ENCODE results near the gene KLHDC4. TPM values are rescaled to one million over a fixed set of nuclear protein-coding genes. Genes with fewer than 3 reads are reported as not detected.
"Not testable (repeated sequence)": the region's sequence is repeated elsewhere in the genome, so short reads cannot be mapped to it uniquely, and the experiment has no call there.

Gene KLHDC4
- total RNA-seq, 1 experiment from 2014 or later: 50.7 TPM

DNA sequence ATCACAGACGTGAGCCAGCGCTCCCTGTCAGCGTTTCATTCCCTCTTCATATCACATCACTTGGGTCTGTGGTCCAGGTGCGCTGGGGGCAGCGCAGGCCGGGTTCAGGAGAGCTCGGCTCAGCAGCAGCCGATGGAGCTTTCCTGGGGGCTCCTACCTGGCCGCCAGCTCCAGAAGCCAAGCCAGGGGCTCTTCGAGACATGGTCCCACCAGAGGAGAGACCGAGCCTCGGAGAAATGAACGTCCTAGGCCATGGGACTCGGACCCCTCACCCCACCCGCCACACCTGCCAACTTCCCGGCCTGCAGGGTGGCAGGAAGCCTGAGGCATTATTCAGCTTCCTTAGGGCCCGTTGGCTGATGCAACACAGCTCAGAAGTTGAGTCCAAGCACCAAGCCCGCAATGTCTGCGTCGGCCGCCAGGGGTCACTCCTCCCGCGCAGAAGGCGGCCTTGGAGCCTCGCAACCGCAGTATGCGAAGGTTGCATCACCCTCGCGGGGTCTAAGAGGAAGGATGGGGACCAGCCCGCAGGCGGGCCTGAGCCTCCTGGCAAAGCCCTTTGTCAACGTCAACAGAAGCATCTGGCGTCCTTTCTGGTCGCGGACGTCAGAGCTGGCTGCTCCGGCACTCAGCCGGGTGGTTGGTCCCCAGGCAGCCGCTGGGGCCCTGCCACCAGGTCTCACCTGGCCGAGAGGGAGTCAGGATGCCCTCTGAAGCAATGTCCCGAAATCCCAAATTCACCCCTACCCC, 13.2 kb upstream of the KLHDC4 start:
- ChIA-PET POLR2A (interaction anchor here (0.6 kb wide), 2 partner anchors 90 to 93 kb away, joined by 4 to 7 read pairs; partner anchors contain the start of gene SLC7A5), CTCF (interaction anchor here (0.5 to 2.2 kb wide), 18 partner anchors 9 to 135 kb away, joined by 3 to 49 read pairs (median 4); no protein-coding TSS in a partner anchor)
- TF ChIP-seq POLR2AphosphoS5 (IDR thresholded peaks at IDR 0.05; ENCODE audit: low read depth, low read length) (peak; percentile 49; the same call in 1 of the 2 replicates), SIN3A (IDR thresholded peaks at IDR 0.05; ENCODE audit: borderline replicate concordance, insufficient read depth, low read depth, low read length) (0 out of 2 replicates have a peak, but pooled peaks have one; percentile 40), TCF7L2 (IDR thresholded peaks at IDR 0.05; ENCODE audit: low read depth, low read length) (no peak)
- TF ChIP-seq, protein P1, sequence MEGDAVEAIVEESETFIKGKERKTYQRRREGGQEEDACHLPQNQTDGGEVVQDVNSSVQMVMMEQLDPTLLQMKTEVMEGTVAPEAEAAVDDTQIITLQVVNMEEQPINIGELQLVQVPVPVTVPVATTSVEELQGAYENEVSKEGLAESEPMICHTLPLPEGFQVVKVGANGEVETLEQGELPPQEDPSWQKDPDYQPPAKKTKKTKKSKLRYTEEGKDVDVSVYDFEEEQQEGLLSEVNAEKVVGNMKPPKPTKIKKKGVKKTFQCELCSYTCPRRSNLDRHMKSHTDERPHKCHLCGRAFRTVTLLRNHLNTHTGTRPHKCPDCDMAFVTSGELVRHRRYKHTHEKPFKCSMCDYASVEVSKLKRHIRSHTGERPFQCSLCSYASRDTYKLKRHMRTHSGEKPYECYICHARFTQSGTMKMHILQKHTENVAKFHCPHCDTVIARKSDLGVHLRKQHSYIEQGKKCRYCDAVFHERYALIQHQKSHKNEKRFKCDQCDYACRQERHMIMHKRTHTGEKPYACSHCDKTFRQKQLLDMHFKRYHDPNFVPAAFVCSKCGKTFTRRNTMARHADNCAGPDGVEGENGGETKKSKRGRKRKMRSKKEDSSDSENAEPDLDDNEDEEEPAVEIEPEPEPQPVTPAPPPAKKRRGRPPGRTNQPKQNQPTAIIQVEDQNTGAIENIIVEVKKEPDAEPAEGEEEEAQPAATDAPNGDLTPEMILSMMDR (IDR thresholded peaks at IDR 0.05): peak; percentile 86
- Histone ChIP-seq H3K4me1 (ENCODE audit: control insufficient read depth, insufficient read depth, low read length) (peaks cover 9% of the 10 kb centered on the region), H3K36me3 (ENCODE audit: control insufficient read depth, insufficient read depth, low read length) (no peaks in the 10 kb centered on the region), H3K9me3 (ENCODE audit: control insufficient read depth, insufficient read depth, low read depth, low read length) (no peaks in the 10 kb centered on the region), H3K4me3 (ENCODE audit: low read depth in 2 of 2, low read length in 2 of 2) (no peak overlapping the region), H3K27me3 (ENCODE audit: control insufficient read depth, insufficient read depth, low read length) (no peaks in the 10 kb centered on the region), H3K27ac (ENCODE audit: low read length) (peak overlapping the region; percentile 91)
- in situ Hi-C loops (cut with HindIII; ENCODE audit: low pct_unique_long_range_greater_than_20kb, low sequenced_read_pairs): no loop called here
- peak; percentile 90 for ATAC-seq
- DNase-seq (ENCODE audit: low read depth, low spot score): no peak
- BruUV-seq (replicated peaks): no TSS peak
- intact Hi-C loops (cut with micrococcal nuclease; ENCODE audit: unreplicated experiment): loop anchor here (1.0 to 5.0 kb wide), 2 partner anchors 58 to 92 kb away; no protein-coding TSS in a partner anchor

DNA sequence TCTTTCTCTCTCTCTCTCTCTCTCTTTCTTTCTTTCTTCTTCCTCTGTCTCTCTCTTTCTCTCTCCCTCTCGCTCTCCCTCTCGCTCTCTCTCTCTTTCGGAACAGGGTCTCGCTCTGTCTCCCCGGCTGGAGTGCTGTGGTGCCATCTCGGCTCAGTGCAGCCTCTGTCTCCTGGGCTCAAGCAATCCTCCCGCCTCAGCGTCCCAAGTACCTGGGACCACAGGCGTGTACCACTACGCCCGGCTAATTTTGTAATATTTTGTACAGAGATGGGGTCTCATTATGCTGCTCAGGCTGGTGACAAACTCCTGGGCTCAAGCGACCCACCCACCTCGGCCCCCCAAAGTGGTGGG, 12.7 kb upstream of the KLHDC4 start:
- no peaks in the 10 kb centered on the region for H3K27me3 ChIP-seq (ENCODE audit: control insufficient read depth, insufficient read depth, low read length)
- ChIA-PET POLR2A (interaction anchor here (0.6 kb wide), 1 partner anchor 91 kb away, joined by 4 read pairs; the partner anchor contains the start of gene SLC7A5), CTCF (interaction anchor here (0.5 to 2.2 kb wide), 18 partner anchors 9 to 136 kb away, joined by 3 to 49 read pairs (median 4); no protein-coding TSS in a partner anchor)
- intact Hi-C loops (cut with micrococcal nuclease; ENCODE audit: unreplicated experiment): loop anchor here (1.0 to 5.0 kb wide), 2 partner anchors 59 to 93 kb away; no protein-coding TSS in a partner anchor
- TF ChIP-seq TCF7L2 (IDR thresholded peaks at IDR 0.05; ENCODE audit: low read depth, low read length): no peak
- TF ChIP-seq POLR2AphosphoS5 (IDR thresholded peaks at IDR 0.05; ENCODE audit: low read depth, low read length): no peak
- no peak for TF ChIP-seq SIN3A (IDR thresholded peaks at IDR 0.05; ENCODE audit: borderline replicate concordance, insufficient read depth, low read depth, low read length)
- TF ChIP-seq, protein P1 (IDR thresholded peaks at IDR 0.05): no peak
- TF ChIP-seq, protein P2, sequence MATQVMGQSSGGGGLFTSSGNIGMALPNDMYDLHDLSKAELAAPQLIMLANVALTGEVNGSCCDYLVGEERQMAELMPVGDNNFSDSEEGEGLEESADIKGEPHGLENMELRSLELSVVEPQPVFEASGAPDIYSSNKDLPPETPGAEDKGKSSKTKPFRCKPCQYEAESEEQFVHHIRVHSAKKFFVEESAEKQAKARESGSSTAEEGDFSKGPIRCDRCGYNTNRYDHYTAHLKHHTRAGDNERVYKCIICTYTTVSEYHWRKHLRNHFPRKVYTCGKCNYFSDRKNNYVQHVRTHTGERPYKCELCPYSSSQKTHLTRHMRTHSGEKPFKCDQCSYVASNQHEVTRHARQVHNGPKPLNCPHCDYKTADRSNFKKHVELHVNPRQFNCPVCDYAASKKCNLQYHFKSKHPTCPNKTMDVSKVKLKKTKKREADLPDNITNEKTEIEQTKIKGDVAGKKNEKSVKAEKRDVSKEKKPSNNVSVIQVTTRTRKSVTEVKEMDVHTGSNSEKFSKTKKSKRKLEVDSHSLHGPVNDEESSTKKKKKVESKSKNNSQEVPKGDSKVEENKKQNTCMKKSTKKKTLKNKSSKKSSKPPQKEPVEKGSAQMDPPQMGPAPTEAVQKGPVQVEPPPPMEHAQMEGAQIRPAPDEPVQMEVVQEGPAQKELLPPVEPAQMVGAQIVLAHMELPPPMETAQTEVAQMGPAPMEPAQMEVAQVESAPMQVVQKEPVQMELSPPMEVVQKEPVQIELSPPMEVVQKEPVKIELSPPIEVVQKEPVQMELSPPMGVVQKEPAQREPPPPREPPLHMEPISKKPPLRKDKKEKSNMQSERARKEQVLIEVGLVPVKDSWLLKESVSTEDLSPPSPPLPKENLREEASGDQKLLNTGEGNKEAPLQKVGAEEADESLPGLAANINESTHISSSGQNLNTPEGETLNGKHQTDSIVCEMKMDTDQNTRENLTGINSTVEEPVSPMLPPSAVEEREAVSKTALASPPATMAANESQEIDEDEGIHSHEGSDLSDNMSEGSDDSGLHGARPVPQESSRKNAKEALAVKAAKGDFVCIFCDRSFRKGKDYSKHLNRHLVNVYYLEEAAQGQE (IDR thresholded peaks at IDR 0.05; ENCODE audit: insufficient read depth in 1 of 2, low read depth in 2 of 2, low read length in 1 of 2): no peak
- no TSS peak for BruUV-seq (replicated peaks)
- no peaks in the 10 kb centered on the region for H3K9me3 ChIP-seq (ENCODE audit: control insufficient read depth, insufficient read depth, low read depth, low read length)
- no peaks in the 10 kb centered on the region for H3K36me3 ChIP-seq (ENCODE audit: control insufficient read depth, insufficient read depth, low read length)
- peak overlapping the region; percentile 91 for H3K27ac ChIP-seq (ENCODE audit: low read length)
- peaks cover 9% of the 10 kb centered on the region for H3K4me1 ChIP-seq (ENCODE audit: control insufficient read depth, insufficient read depth, low read length)
- in situ Hi-C loops (cut with HindIII; ENCODE audit: low pct_unique_long_range_greater_than_20kb, low sequenced_read_pairs): no loop called here
- DNase-seq (ENCODE audit: low read depth, low spot score) (no peak), ATAC-seq (peak; percentile 24; the same call in 1 of the 2 replicates)
- H3K4me3 ChIP-seq (ENCODE audit: low read depth in 2 of 2, low read length in 2 of 2): no peak overlapping the region

DNA sequence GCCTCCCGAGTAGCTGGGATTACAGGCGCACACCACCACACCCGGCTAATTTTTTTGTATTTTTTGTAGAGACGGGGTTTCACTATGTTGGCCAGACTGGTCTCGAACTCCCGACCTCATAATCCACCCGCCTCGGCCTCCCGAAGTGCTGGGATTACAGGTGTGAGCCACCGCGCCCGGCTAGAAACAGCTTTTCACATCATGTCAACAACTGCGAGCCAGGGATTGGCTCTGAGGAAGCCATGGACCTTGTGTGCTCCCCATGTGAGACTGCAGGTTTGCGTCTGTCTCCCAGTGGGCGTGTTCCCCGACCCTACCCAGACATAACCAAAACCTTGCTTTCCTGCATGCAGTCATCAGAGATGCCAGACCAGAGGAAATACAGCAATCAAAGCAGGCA, 8.1 kb upstream of the KLHDC4 start:
- H3K27me3 ChIP-seq (ENCODE audit: control insufficient read depth, insufficient read depth, low read length); POLR2A ChIA-PET; H3K36me3 ChIP-seq (ENCODE audit: control insufficient read depth, insufficient read depth, low read length); ATAC-seq; DNase-seq (ENCODE audit: low read depth, low spot score); in situ Hi-C loops (cut with HindIII; ENCODE audit: low pct_unique_long_range_greater_than_20kb, low sequenced_read_pairs); H3K27ac ChIP-seq (ENCODE audit: low read length); H3K9me3 ChIP-seq (ENCODE audit: control insufficient read depth, insufficient read depth, low read depth, low read length); intact Hi-C loops (cut with micrococcal nuclease; ENCODE audit: unreplicated experiment); H3K4me1 ChIP-seq (ENCODE audit: control insufficient read depth, insufficient read depth, low read length); BruUV-seq (replicated peaks); H3K4me3 ChIP-seq (ENCODE audit: low read depth in 2 of 2, low read length in 2 of 2): not testable (repeated sequence)
- CTCF ChIA-PET: interaction anchor here (0.5 kb wide), 1 partner anchor 98 kb away, joined by 7 read pairs; no protein-coding TSS in a partner anchor

DNA sequence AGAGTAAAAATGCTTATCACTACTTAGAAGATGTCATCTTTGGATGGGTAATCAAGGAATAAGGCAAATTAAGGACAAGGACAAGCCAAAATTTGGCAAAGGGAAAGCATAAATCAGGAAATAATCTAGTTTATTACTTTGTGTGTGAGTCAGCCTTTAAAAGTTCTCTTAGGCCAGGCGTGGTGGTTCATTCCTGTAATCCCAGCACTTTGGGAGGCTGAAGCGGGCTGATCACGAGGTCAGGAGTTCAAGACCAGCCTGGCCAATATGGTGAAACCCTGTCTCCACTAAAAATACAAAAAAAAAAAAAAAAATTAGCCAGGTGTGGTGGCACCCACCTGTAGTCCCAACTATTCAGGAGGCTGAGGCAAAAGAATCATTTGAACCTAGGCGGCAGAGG, 1.7 kb upstream of the KLHDC4 start:
- H3K4me1 ChIP-seq (ENCODE audit: control insufficient read depth, insufficient read depth, low read length); ATAC-seq; in situ Hi-C loops (cut with HindIII; ENCODE audit: low pct_unique_long_range_greater_than_20kb, low sequenced_read_pairs); H3K27ac ChIP-seq (ENCODE audit: low read length); H3K4me3 ChIP-seq (ENCODE audit: low read depth in 2 of 2, low read length in 2 of 2); intact Hi-C loops (cut with micrococcal nuclease; ENCODE audit: unreplicated experiment); BruUV-seq (replicated peaks); H3K27me3 ChIP-seq (ENCODE audit: control insufficient read depth, insufficient read depth, low read length); POLR2A ChIA-PET; DNase-seq (ENCODE audit: low read depth, low spot score); H3K9me3 ChIP-seq (ENCODE audit: control insufficient read depth, insufficient read depth, low read depth, low read length): not testable (repeated sequence)
- CTCF ChIA-PET: interaction anchor here (0.6 to 1.1 kb wide), 2 partner anchors 60 to 104 kb away, joined by 3 to 4 read pairs; no protein-coding TSS in a partner anchor
- peaks cover 11% of the 10 kb centered on the region for H3K36me3 ChIP-seq (ENCODE audit: control insufficient read depth, insufficient read depth, low read length)
